ENCODE data around the gene RCOR1. TPM values are rescaled to one million over a fixed set of nuclear protein-coding genes. Genes with fewer than 3 reads are reported as not detected.
A peak's percentile ranks its signal among the peaks of the same experiment; 100 is the strongest.
"Not testable (repeated sequence)": the region's sequence is repeated elsewhere in the genome, so short reads cannot be mapped to it uniquely, and the experiment has no call there.

Gene RCOR1
- total RNA-seq, 2 experiments from 2014 or later = 14.8 to 15.3 TPM

GRCh38 chr14:102602421-102603292 lies 10.2 kb downstream of the RCOR1 start:
- DNase-seq (no peak), ATAC-seq (no peak)
- no peak overlapping the region for H3K27ac Mint-ChIP-seq
- intact Hi-C loops (cut with DNase I, micrococcal nuclease) = no loop called here
- H3K36me3 Mint-ChIP-seq (ENCODE audit: low read depth) = peaks cover 8% of the 10 kb centered on the region
- H3K4me1 Mint-ChIP-seq = peaks cover 45% of the 10 kb centered on the region
- no peaks in the 10 kb centered on the region for H3K9me3 Mint-ChIP-seq (ENCODE audit: low read depth)
- ChIA-PET CTCF (interaction anchor here (1.5 to 2.5 kb wide), 2 partner anchors 8 kb away, joined by 5 to 17 read pairs; no protein-coding TSS in a partner anchor), POLR2A (interaction anchor here (0.6 kb wide), 1 partner anchor 8 kb away, joined by 3 read pairs; no protein-coding TSS in a partner anchor)
- H3K4me3 Mint-ChIP-seq = no peak overlapping the region
- H3K27me3 Mint-ChIP-seq = no peaks in the 10 kb centered on the region

DNA sequence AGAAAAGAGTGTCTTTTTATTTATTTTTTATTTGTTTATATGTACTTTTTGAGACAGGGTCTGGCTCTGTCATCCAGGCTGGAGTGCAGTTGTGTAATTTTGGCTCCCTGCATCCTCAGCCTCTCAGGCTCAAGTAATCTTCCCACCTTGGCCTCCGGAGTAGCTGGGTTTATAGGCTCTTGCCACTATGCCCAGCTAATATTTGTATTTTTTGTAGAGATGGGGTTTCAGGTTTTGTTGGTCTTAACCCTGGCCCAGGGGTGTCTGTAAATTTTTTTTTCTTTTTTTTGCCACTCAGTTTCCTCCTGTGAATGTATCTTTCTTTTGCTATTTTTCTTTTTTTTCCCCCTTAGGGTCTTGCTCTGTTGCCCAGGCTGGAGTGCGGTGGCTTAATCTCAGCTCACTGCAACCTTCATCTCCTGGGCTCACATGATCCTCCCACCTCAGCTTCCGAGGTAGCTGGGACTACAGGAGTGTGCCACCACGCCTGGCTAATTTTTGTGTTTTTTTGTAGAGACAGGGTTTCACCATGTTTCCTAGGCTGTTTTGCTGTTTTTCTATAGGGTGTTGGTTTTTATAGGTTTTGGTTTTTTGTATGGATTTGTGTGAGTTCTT lies 11.0 kb downstream of the RCOR1 start:
- Mint-ChIP-seq H3K27ac (no peak overlapping the region), H3K36me3 (ENCODE audit: low read depth) (peaks cover 8% of the 10 kb centered on the region), H3K27me3 (no peaks in the 10 kb centered on the region), H3K4me1 (peaks cover 52% of the 10 kb centered on the region), H3K9me3 (ENCODE audit: low read depth) (no peaks in the 10 kb centered on the region), H3K4me3 (no peak overlapping the region)
- intact Hi-C loops (cut with DNase I, micrococcal nuclease) = no loop called here
- CTCF ChIA-PET = interaction anchor here (0.6 to 2.5 kb wide), 2 partner anchors 9 to 402 kb away, joined by 3 to 17 read pairs; no protein-coding TSS in a partner anchor
- ATAC-seq (no peak), DNase-seq (no peak)
- POLR2A ChIA-PET = interaction anchor here (0.6 kb wide), 1 partner anchor 9 kb away, joined by 3 read pairs; no protein-coding TSS in a partner anchor

DNA sequence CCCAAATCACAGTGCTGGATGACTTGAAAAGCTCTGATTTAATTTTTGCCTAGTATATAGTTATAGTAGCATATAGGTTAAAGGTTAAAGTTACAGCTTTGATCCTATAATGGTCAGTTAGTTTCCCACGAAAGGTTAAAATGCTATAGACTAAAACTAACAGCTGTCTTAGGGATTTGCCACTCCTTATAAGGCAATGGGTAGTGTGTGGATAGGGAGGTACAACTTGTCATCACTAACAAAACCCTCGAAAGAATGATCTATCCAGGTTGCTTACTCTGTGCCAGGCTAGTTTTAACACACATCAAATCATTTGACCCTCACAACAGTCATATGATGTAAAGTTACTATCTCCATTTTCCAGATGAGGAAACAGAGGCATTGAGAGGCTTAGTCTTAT lies 11.7 kb downstream of the RCOR1 start:
- ATAC-seq (no peak), DNase-seq (no peak)
- H3K9me3 Mint-ChIP-seq (ENCODE audit: low read depth) = no peaks in the 10 kb centered on the region
- peaks cover 5% of the 10 kb centered on the region for H3K36me3 Mint-ChIP-seq (ENCODE audit: low read depth)
- ChIA-PET POLR2A (interaction anchor here (0.5 kb wide), 1 partner anchor 39 kb away, joined by 10 read pairs; no protein-coding TSS in a partner anchor), CTCF (interaction anchor here (2.5 kb wide), 1 partner anchor 10 kb away, joined by 17 read pairs; no protein-coding TSS in a partner anchor)
- H3K4me1 Mint-ChIP-seq = peaks cover 50% of the 10 kb centered on the region
- no peak overlapping the region for H3K4me3 Mint-ChIP-seq
- H3K27me3 Mint-ChIP-seq = no peaks in the 10 kb centered on the region
- intact Hi-C loops (cut with DNase I, micrococcal nuclease) = no loop called here
- H3K27ac Mint-ChIP-seq = no peak overlapping the region

DNA sequence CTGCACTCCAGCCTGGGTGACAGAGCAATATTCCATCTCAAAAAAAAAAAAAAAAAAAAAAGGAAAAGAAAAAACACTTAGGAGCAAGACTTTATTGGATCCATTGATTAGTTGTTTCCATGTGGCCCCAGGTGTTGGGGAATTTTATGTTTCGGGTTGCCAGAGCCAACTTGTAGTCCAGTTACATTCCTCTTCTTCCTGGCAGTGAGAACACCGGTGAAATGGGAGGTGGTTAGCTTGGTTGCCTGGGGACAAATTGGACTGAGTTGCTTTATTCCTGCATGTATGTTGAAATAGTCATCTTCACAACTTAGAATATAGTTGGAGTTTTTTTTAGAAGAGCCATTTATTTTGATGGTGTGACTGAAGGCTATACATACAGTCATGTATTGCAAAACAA lies 12.6 kb downstream of the RCOR1 start:
- Mint-ChIP-seq H3K9me3 (ENCODE audit: low read depth) (no peaks in the 10 kb centered on the region), H3K27me3 (no peaks in the 10 kb centered on the region), H3K36me3 (ENCODE audit: low read depth) (peaks cover 4% of the 10 kb centered on the region), H3K4me1 (peaks cover 45% of the 10 kb centered on the region), H3K4me3 (no peak overlapping the region), H3K27ac (no peak overlapping the region)
- CTCF ChIA-PET = interaction anchor here (2.5 kb wide), 1 partner anchor 10 kb away, joined by 17 read pairs; no protein-coding TSS in a partner anchor
- no peak for DNase-seq
- POLR2A ChIA-PET = no interaction called here
- intact Hi-C loops (cut with DNase I, micrococcal nuclease) = no loop called here
- no peak for ATAC-seq

DNA sequence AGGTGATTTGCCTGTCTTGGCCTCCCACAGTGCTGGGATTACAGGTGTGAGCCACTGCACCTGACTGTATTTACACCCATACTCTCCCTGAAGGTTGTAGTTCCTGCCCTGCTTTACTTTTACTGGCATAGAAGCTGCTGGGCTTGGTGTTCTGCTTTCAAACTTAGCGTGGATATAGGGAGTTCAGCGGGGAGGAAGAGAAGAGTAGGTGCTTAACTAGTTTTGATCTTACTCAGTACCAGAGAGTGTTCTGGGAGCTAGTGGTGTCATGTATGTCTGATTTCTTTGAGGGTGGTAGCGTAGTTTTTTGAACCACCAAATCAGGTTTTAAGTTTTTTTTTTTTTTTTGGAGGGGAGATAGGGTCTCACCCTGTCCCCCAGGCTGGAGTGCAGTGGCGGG lies 13.8 kb downstream of the RCOR1 start:
- Mint-ChIP-seq H3K9me3 (ENCODE audit: low read depth) (no peaks in the 10 kb centered on the region), H3K27ac (peak overlapping the region; percentile 29), H3K4me1 (peaks cover 48% of the 10 kb centered on the region), H3K4me3 (no peak overlapping the region), H3K27me3 (no peaks in the 10 kb centered on the region), H3K36me3 (ENCODE audit: low read depth) (peaks cover 5% of the 10 kb centered on the region)
- POLR2A ChIA-PET = no interaction called here
- peak; percentile 15 for DNase-seq
- CTCF ChIA-PET = interaction anchor here (0.6 to 1.6 kb wide), 6 partner anchors 10 to 1961 kb away, joined by 3 to 5 read pairs (median 3); no protein-coding TSS in a partner anchor
- intact Hi-C loops (cut with DNase I, micrococcal nuclease) = loop anchor here in 1 of 2 experiments (1.0 kb wide), 1 partner anchor 10 kb away; no protein-coding TSS in a partner anchor
- ATAC-seq = peak; percentile 76

DNA sequence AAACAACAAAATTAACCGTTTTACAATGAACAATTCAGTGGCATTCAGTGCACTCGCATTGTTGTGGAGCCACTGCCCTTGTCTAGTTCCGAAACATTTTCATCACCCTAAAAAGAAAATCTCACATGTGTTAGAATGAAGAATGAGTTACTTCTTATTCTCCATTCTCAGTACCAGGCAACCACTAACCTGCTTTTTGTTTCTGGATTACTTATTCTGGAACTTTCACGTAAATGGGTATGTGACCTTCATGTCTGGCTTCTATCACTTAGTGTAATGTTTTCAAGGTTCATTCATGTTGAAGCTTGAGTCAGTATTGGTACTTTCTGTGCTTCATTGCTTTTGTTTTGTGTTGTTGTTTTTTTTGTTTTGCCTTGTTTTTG lies 15.6 kb downstream of the RCOR1 start:
- ChIA-PET CTCF (interaction anchor here (0.5 to 2.8 kb wide), 4 partner anchors 11 to 167 kb away, joined by 3 to 24 read pairs (median 4); no protein-coding TSS in a partner anchor), POLR2A (no interaction called here)
- intact Hi-C loops (cut with DNase I, micrococcal nuclease) = loop anchor here in 1 of 2 experiments (1.0 kb wide), 1 partner anchor 15 kb away; no protein-coding TSS in a partner anchor
- Mint-ChIP-seq H3K4me3 (no peak overlapping the region), H3K27me3 (no peaks in the 10 kb centered on the region), H3K36me3 (ENCODE audit: low read depth) (peaks cover 11% of the 10 kb centered on the region), H3K4me1 (peaks cover 40% of the 10 kb centered on the region), H3K9me3 (ENCODE audit: low read depth) (no peaks in the 10 kb centered on the region), H3K27ac (no peak overlapping the region)
- peak; percentile 73 for ATAC-seq
- DNase-seq = no peak

DNA sequence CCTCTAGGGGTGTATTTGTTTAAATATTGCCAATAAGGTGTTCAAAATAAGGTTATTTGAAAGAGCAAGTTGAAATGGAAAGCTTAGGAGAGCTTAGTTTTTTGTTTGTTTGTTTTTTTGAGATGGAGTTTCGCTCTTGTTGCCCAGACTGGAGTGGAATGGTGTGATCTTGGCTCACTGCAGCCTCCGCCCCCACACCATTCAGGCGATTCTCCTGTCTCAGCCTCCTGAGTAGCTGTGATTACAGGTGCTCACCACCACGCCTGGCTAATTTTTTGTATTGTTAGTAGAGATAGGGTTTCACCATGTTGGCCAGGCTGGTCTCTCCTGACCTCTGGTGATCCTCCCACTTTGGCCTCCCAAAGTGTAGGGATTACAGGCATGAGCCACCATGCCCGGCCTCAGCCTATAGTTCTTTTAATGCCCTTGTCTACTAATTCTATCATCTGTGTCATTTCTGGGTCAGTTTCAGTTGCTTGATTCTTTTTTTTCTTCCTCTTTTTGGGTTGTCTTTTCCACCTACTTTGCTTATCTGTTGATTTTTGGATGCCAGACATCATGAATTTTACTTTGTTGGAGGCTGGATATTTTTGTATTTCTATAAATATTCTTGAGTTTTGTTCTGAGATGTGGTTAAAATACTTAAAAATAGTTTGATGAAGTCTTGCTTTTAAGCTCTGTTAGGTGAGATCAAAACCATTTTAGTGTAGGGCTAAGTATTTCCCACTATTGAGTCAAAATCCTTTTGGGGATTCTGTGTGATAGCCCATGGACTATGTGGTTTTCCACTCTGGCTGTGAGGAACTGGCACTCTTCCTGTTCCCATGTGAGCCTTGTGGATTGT lies 18.7 kb downstream of the RCOR1 start:
- Mint-ChIP-seq H3K27ac (no peak overlapping the region), H3K4me3 (no peak overlapping the region), H3K27me3 (no peaks in the 10 kb centered on the region), H3K9me3 (ENCODE audit: low read depth) (no peaks in the 10 kb centered on the region), H3K36me3 (ENCODE audit: low read depth) (peaks cover 8% of the 10 kb centered on the region), H3K4me1 (peaks cover 25% of the 10 kb centered on the region)
- ATAC-seq (no peak), DNase-seq (no peak)
- intact Hi-C loops (cut with DNase I, micrococcal nuclease) = no loop called here
- ChIA-PET CTCF (interaction anchor here (1.0 to 2.9 kb wide), 4 partner anchors 9 to 780 kb away, joined by 3 to 25 read pairs (median 6); no protein-coding TSS in a partner anchor), POLR2A (no interaction called here)

- Mint-ChIP-seq H3K9me3 (ENCODE audit: low read depth) (no peaks in the 10 kb centered on the region), H3K36me3 (ENCODE audit: low read depth) (peaks cover 9% of the 10 kb centered on the region), H3K4me1 (peaks cover 29% of the 10 kb centered on the region), H3K4me3 (no peak overlapping the region), H3K27ac (no peak overlapping the region), H3K27me3 (no peaks in the 10 kb centered on the region)
- ChIA-PET CTCF (interaction anchor here (0.6 to 0.7 kb wide), 3 partner anchors 18 to 91 kb away, joined by 3 to 5 read pairs (median 3); no protein-coding TSS in a partner anchor), POLR2A (no interaction called here)
- intact Hi-C loops (cut with DNase I, micrococcal nuclease) = no loop called here
- ATAC-seq (no peak), DNase-seq (no peak)
Measured at GRCh38 chr14:102616318-102616717, 23.9 kb downstream of the RCOR1 start.

DNA sequence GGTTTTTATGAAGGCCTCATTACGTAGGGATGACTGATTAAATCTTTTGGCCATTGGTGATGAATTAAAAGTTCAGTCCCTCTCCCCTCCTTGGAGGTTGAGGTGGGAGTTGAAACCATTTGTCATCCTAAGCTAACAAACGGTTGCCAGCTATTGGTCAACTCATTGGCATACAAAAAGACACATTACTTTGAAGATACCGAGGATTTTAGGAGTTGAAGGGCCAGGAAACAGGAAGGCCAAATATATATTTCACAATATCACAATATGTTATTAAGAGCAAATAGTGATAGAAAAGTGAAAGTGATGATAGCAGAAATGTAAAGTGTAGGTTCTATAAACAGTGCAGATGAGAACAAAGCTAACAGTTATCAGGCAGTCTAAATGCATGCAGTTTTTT lies 24.4 kb downstream of the RCOR1 start:
- intact Hi-C loops (cut with DNase I, micrococcal nuclease) = no loop called here
- Mint-ChIP-seq H3K27me3 (no peaks in the 10 kb centered on the region), H3K4me3 (no peak overlapping the region), H3K27ac (no peak overlapping the region), H3K4me1 (peaks cover 32% of the 10 kb centered on the region), H3K9me3 (ENCODE audit: low read depth) (no peaks in the 10 kb centered on the region), H3K36me3 (ENCODE audit: low read depth) (peaks cover 7% of the 10 kb centered on the region)
- ATAC-seq (no peak), DNase-seq (no peak)
- CTCF ChIA-PET = interaction anchor here (0.7 kb wide), 1 partner anchor 92 kb away, joined by 5 read pairs; no protein-coding TSS in a partner anchor
- POLR2A ChIA-PET = no interaction called here

GRCh38 chr14:102619012-102619411 lies 26.6 kb downstream of the RCOR1 start:
- H3K9me3 Mint-ChIP-seq (ENCODE audit: low read depth); H3K4me3 Mint-ChIP-seq; DNase-seq; H3K36me3 Mint-ChIP-seq (ENCODE audit: low read depth); intact Hi-C loops (cut with DNase I, micrococcal nuclease); H3K27ac Mint-ChIP-seq; H3K27me3 Mint-ChIP-seq; ATAC-seq: not testable (repeated sequence)
- ChIA-PET CTCF (interaction anchor here (0.7 to 1.5 kb wide), 3 partner anchors 11 to 25 kb away, joined by 3 to 6 read pairs (median 4); no protein-coding TSS in a partner anchor), POLR2A (interaction anchor here (0.6 kb wide), 1 partner anchor 9 kb away, joined by 4 read pairs; no protein-coding TSS in a partner anchor)
- peaks cover 46% of the 10 kb centered on the region for H3K4me1 Mint-ChIP-seq
